Spleen (tissue), 7 donors: ENCODE data around the gene TENM4.

Source experiments
- POLR2A ChIP-seq, 3 donors: fragments of 450-650 bp; IDR thresholded peaks; one replicate each; pipeline ENCODE4 v1.5.1; 2017; ENCODE audit warnings: antibody characterized with exemption in 3 of 3, mild to moderate bottlenecking in 1 of 3
- POLR2AphosphoS5 ChIP-seq, 3 donors: sonication (generic); formaldehyde crosslinking; IDR thresholded peaks; one replicate each; pipeline ENCODE4 v1.5.1; 2017; ENCODE audit warnings: antibody characterized with exemption in 3 of 3
- TF ChIP-seq, protein P1 (sequence below), 11 experiments: fragments of 200-600 bp in 7 of 11; fragments of 450-650 bp in 4 of 11; sonication (generic) in 4 of 11; IDR thresholded peaks in 8 of 11; conservative IDR thresholded peaks in 3 of 11; 1 replicate in 7 of 11; 2 replicates in 4 of 11; pipeline versions ENCODE4 v1.4.0 to v1.8.0; 2016 to 2021; ENCODE audit warnings: antibody characterized with exemption in 11 of 11, inconsistent platforms in 4 of 11, mild to moderate bottlenecking in 1 of 11
- donor health status: DM: no; HTN: no; CAD: no; lungs with moderate emphysema.
- donor health status: DM: no; HTN: no; CAD: no.
- donor health status: DM: no; HTN: no; CAD: no.

DNA sequence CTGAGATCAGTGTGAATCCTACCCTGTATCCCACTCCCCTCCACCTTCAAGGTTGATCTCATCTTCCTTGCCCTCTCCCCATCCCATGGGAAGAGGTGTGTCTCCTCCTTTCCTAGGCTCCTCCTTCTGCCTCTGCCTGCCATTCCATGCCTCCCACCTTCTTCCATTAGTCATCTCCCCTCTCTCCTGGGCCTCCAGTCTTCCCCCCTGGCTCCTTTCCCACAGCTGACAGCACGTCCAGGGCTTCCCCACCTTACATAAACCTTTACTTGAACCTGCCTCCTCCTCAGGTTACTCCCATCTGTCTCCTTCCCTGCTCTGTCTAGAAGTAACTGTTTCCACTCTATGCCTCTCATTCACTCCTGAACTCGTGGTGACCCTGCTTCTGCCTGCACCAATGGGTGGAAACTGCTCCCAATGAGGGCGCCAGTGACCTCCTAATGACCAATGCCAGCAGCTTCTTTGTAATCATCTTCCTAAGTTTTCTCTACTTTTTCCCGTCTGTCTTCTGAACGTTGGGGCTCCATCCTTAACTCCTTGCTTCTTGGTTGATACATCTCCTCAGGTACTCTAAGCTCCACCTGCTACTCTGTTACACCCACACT is 599.3 kb downstream of the TENM4 start:
- TF ChIP-seq, protein P1, sequence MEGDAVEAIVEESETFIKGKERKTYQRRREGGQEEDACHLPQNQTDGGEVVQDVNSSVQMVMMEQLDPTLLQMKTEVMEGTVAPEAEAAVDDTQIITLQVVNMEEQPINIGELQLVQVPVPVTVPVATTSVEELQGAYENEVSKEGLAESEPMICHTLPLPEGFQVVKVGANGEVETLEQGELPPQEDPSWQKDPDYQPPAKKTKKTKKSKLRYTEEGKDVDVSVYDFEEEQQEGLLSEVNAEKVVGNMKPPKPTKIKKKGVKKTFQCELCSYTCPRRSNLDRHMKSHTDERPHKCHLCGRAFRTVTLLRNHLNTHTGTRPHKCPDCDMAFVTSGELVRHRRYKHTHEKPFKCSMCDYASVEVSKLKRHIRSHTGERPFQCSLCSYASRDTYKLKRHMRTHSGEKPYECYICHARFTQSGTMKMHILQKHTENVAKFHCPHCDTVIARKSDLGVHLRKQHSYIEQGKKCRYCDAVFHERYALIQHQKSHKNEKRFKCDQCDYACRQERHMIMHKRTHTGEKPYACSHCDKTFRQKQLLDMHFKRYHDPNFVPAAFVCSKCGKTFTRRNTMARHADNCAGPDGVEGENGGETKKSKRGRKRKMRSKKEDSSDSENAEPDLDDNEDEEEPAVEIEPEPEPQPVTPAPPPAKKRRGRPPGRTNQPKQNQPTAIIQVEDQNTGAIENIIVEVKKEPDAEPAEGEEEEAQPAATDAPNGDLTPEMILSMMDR (IDR thresholded peaks at IDR 0.05 in 8 of 11, conservative IDR thresholded peaks at IDR 0.05 in 3 of 11) = no peak
- no peak for TF ChIP-seq POLR2A (IDR thresholded peaks at IDR 0.05)
- no peak for TF ChIP-seq POLR2AphosphoS5 (IDR thresholded peaks at IDR 0.05)
